HG02571 (cell line): ENCODE results near the gene RABEP2.
"Not testable (repeated sequence)": the region's sequence is repeated elsewhere in the genome, so short reads cannot be mapped to it uniquely, and the experiment has no call there.

Experiments used
- ATAC-seq: cut with Tn5 transposase; IDR thresholded peaks from one replicate; pipeline ENCODE4 v1.9.1; 2021; ENCODE audit warnings: mild to moderate bottlenecking, moderate library complexity; ENCODE audit not compliant: unreplicated experiment

Gene RABEP2

GRCh38 chr16:28879841-28880588, 45.0 kb downstream of the RABEP2 start:
- ATAC-seq, result peak; percentile 88

GRCh38 chr16:28879261-28879840, 45.7 kb downstream of the RABEP2 start:
- peak; percentile 25 for ATAC-seq

GRCh38 chr16:28878083-28878926, 46.7 kb downstream of the RABEP2 start, which contains the start of gene ATP2A1:
Gene ATP2A1, plus strand, starts transcription at chr16:28878488. Its CDS starts 184 bp downstream, at chr16:28878672.
- ATAC-seq, result no peak

DNA sequence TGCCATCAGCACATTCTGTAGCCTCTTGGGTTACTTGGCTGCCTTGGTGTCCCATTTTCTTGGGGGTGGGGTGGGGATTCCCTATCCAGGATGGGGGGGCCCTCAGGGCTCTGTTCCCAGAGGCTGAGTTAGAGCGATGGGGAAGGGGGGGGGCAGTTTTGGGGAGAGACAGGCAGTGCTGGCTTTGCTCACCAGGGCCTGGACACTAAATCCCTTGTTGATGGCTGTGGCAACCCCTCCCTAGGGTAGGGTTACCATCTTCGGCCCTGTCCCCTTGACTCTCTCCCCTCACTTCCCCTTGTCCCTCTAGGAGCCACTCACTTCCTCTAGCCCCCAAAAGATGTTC, 47.4 kb downstream of the RABEP2 start:
- no peak for ATAC-seq

DNA sequence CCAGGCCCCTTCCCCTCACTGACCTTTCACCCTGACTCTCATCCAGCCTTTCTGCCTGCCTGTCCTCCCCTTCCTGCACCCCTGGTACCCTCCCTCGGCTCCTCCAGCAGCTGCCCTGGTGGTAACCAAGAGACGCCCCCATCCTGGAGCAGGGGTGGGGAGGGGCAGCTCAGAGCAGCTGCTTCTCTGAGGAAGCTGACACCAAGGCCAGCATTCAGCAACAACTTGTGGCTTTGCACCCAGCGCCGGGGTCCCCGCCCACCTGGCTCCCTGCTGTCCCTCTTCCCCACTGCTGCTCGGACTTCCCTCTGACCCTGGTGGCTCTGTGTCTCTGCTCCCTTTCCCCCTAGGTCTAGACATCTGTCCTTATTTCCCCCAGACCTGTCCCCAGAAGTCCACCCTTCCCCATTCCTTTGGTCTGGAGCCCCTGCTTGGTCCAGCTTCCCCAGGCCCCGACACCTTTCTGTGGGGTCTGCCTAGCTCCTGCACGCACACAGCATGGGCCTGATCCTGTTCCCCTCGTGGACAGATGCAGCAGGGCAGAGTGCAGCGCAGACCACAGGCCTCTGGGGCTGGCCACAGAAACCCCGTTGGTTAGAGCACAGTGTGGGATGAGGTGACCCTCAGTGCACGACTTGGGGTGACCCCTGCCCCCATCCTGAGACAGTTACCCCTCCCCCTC, 47.9 kb downstream of the RABEP2 start:
- no peak for ATAC-seq

- no peak for ATAC-seq
Observed at GRCh38 chr16:28876019-28876659, 48.9 kb downstream of the RABEP2 start.

- ATAC-seq, result no peak
Observed at GRCh38 chr16:28875134-28876018, 49.7 kb downstream of the RABEP2 start.

- ATAC-seq, result no peak
Observed at GRCh38 chr16:28874406-28874805, 50.6 kb downstream of the RABEP2 start.

GRCh38 chr16:28873543-28874201, 51.4 kb downstream of the RABEP2 start:
- ATAC-seq, result no peak

DNA sequence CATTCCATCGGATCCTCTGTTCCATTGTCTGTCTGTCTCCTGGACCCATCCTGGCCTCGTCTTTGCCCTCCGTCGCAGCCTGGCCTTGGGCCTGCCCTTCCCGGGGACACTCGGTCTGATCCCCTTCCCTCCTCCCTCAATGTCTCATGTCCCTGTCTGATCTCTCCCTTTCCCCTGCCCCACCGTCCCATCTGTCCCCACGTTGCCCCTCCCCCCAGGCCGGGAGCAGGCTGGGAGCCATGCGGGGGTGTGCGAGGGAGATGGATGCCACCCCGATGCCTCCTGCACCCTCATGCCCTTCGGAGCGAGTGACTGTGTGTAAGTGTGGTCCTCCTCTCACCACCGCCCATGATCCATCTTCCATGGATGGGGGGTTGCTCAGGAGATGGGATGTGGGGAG, 52.1 kb downstream of the RABEP2 start:
- no peak for ATAC-seq

GRCh38 chr16:28869201-28869600, 55.8 kb downstream of the RABEP2 start:
- no peak for ATAC-seq

GRCh38 chr16:28867646-28868045, 57.4 kb downstream of the RABEP2 start:
- ATAC-seq, result not testable (repeated sequence)

DNA sequence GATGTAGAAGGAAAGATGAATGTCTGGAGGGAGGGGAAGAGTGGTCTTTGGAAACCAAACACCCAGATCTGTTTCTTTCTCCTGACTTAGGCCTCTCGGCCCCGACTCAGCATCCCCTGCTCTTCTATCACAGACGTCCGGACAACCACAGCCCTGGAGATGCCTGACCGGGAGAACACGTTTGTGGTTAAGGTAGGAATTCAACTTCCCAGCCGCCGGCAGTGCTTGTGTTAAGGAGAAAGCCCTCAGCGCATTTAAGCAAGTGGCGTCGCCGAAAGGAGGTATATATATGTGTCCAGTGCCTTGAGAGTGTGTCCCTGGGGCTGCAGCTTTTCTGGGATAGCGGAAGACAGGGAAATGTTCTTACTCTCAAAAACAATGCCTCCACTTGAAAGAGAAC, 57.8 kb downstream of the RABEP2 start:
- no peak for ATAC-seq

GRCh38 chr16:28866454-28866804, 58.6 kb downstream of the RABEP2 start:
- ATAC-seq, result no peak

GRCh38 chr16:28865722-28866453, 59.1 kb downstream of the RABEP2 start:
- no peak for ATAC-seq

DNA sequence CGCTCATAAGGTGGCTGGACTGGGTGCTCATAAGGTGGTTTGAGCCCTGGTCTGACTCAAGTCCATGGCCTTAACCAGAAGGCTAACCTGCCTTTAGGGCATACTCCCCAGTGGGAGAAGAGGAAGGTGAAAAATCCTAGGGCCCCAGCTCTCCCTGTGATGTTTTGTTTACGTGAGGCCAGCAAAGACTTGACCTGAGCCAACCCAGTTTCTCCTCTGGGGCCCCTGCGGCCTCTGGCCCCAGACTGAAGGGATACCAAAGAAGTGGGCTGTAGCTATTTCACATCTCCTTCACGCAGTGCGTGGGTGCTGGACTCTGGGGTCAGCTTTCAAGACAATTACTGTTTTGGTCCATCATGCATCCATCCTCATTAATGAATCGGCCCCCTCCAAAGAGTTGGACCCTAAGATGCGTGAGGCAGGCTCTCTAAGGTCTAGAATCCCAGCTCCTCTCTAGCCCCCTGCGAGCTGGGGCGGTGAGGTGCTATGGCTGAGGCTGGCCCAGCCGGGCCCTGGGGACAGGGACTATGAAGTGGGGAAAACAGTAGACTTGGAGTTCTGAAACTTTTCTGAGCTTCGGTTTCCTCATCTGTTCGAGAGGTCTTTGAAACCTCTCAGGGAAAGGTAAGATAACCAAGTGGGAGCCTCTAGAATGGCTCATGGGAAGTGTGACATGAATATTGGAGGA, 59.9 kb downstream of the RABEP2 start:
- ATAC-seq, result no peak

DNA sequence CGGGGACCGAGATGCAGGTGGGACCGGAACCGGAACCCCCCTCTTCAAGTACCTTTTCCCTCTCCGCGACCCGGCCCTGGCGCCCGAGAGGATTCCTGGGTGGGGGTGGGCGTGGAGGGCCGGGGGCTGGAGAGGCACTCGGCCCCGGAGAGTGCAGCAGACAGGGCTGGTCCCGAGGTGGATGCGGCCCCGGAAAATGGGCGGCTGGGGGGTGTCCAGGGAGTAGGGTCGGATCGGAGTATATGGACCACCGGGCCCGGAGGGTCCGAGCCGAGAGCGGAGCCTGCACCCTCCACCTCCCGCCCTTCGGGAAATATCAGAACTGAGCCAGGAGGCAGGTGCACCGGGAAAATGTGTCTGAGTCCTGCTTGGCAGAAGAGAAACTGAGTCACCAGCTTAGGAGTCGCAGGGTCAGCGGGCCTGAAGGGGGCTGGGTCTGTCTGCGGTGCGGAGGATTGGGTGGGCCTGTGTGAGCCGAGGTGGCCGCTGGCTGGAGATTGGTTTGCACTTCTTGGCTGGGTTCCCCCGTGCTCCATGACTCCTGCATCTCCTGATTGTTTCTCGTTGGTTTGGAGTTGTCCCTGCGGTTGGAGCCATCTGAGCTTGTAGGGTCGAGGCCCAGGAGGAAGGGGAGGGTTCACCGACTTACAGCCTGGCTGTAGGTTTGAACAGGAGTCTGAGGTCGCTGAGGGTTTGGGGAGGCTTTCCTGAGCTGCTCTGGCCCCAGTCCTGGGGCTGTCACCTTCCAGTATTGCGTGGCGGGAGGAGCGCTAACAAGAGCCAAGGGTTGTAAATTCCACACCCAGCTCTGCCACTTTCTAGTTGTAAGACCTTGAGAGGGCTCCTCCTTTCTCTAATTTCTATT, 60.9 kb downstream of the RABEP2 start:
- ATAC-seq, result peak; percentile 2
